WTC11 (cell line): ENCODE results near the gene EYS. TPM values are rescaled to one million over a fixed set of nuclear protein-coding genes. Genes with fewer than 3 reads are reported as not detected.
"Not testable (repeated sequence)": the region's sequence is repeated elsewhere in the genome, so short reads cannot be mapped to it uniquely, and the experiment has no call there.

ENCODE experiments used
- ATAC-seq: fragments of 200-7000 bp; cut with Tn5 transposase; 2 replicates; pipeline ENCODE4 v1.10.0; 2021; ENCODE audit warnings: mild to moderate bottlenecking, moderate library complexity
- CTCF ChIA-PET: fragments of 300-600 bp; sonication (Branson Sonifier 250); formaldehyde crosslinking; loops from one replicate; lab custom pipeline; 2021; ENCODE audit warnings: antibody characterized with exemption; lab: Charles Lee
- POLR2A ChIA-PET: fragments of 350-600 bp; sonication (Branson Sonifier 250); formaldehyde crosslinking; loops from one replicate; lab custom pipeline; 2021; ENCODE audit warnings: antibody characterized with exemption; lab: Charles Lee
- DNase-seq: peaks from one replicate; pipeline ENCODE4 v3.0.0; 2021; ENCODE audit warnings: low spot score
- H3K27ac Mint-ChIP-seq: 2 replicates; pipeline ENCODE4 v1.8.0; 2021; ENCODE audit warnings: mixed read lengths
- H3K27me3 Mint-ChIP-seq: 2 replicates; pipeline ENCODE4 v1.8.0; 2021; ENCODE audit warnings: low read depth, mild to moderate bottlenecking, moderate library complexity, mixed read lengths
- H3K36me3 Mint-ChIP-seq: 2 replicates; pipeline ENCODE4 v1.8.0; 2021; ENCODE audit warnings: mixed read lengths
- H3K4me1 Mint-ChIP-seq: 2 replicates; pipeline ENCODE4 v1.8.0; 2022; ENCODE audit warnings: mixed read lengths
- H3K4me3 Mint-ChIP-seq: 2 replicates; pipeline ENCODE4 v1.8.0; 2021; ENCODE audit warnings: mild to moderate bottlenecking, moderate library complexity, mixed read lengths
- H3K9me3 Mint-ChIP-seq: 2 replicates; pipeline ENCODE4 v1.8.0; 2021; ENCODE audit warnings: mixed read lengths
- ATF6 ChIP-seq: sonication (generic); formaldehyde crosslinking; IDR thresholded peaks from 2 replicates; pipeline ENCODE4 v1.8.1; 2023; ENCODE audit warnings: mild to moderate bottlenecking, missing genetic modification reagents
- ELF4 ChIP-seq: sonication (generic); formaldehyde crosslinking; IDR thresholded peaks from 2 replicates; pipeline ENCODE4 v1.8.1; 2022; ENCODE audit warnings: low read depth, mild to moderate bottlenecking, moderate library complexity, missing genetic modification reagents
- FOXK1 ChIP-seq: sonication (generic); formaldehyde crosslinking; IDR thresholded peaks from 2 replicates; pipeline ENCODE4 v1.8.0; 2022; ENCODE audit warnings: mild to moderate bottlenecking, moderate library complexity, missing genetic modification reagents
- HMGA2 ChIP-seq: fragments of 250-450 bp; sonication (Bioruptor Pico); IDR thresholded peaks from 2 replicates; pipeline ENCODE4 v1.4.0; 2021; ENCODE audit warnings: mild to moderate bottlenecking, moderate library complexity
- NR1H2 ChIP-seq: sonication (generic); formaldehyde crosslinking; IDR thresholded peaks from 2 replicates; pipeline ENCODE4 v1.9.0; 2021; ENCODE audit warnings: mild to moderate bottlenecking, moderate library complexity, missing genetic modification reagents
- SMAD3 ChIP-seq: sonication (generic); formaldehyde crosslinking; IDR thresholded peaks from 2 replicates; pipeline ENCODE4 v1.8.0; 2022; ENCODE audit warnings: missing genetic modification reagents, mild to moderate bottlenecking, borderline replicate concordance
- TEAD4 ChIP-seq: sonication (generic); formaldehyde crosslinking; IDR thresholded peaks from 2 replicates; pipeline ENCODE4 v1.8.0; 2022; ENCODE audit warnings: mild to moderate bottlenecking, missing genetic modification reagents
- ZNF281 ChIP-seq: sonication (generic); formaldehyde crosslinking; IDR thresholded peaks from 2 replicates; pipeline ENCODE4 v1.8.0; 2023; ENCODE audit warnings: mild to moderate bottlenecking, missing genetic modification reagents
- ZNF317 ChIP-seq: sonication (generic); formaldehyde crosslinking; IDR thresholded peaks from 2 replicates; pipeline ENCODE4 v1.8.1; 2023; ENCODE audit warnings: low read depth, mild to moderate bottlenecking, moderate library complexity, missing genetic modification reagents, borderline replicate concordance
- ZNF671 ChIP-seq: fragments of 250-450 bp; sonication (Bioruptor Pico); IDR thresholded peaks from 2 replicates; pipeline ENCODE4 v1.8.0; 2021; ENCODE audit warnings: mild to moderate bottlenecking
- total RNA-seq: library from RNA; stranded (reverse); gene quantifications from 3 replicates; pipeline ENCODE4 v1.2.3, GENCODE V29; 2021

The EYS gene
- total RNA-seq, 1 experiment from 2014 or later: not detected

DNA sequence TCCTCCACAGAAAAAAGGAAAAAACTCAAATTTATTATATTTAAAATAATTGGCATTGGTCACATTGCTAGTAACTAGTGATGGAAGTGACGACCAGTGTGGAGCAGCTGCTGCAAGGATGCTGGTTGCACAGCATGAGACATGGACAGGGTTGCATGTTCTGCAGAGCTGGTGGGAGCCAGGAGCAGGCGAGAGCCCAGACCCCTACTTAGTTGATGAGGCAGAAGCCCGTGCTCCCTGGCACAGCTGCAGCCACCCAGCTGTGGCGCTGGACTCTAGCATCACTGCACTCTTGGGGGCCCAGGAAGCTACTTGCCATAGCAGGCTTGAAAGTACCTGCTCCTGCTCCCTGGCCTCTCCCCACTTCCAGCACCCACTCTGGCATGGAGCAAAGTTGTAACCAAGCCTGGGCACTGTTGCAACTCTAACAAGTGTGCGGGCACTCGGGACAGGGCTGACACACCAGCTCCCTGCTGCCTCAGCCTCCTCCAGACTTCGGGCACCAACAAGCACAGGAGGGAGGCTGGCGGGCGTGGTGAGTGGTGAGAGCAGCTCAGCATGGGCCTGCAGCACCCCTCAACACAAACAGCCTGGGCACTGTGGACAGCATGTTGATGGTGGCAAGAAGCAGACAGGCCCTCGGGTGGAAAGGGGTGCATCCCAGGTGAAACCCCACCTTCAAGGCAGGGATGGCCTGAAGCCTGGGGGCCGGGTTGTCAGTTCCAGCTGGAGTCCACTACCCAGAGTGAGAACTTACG is 69.6 kb downstream of the EYS start (continued):
- no peak for TF ChIP-seq ELF4 (CRISPR knock-in tag)
- no peak for TF ChIP-seq TEAD4 (CRISPR knock-in tag)
- no peak for TF ChIP-seq ZNF281
- TF ChIP-seq, all 79 proteins: peak for 0

DNA sequence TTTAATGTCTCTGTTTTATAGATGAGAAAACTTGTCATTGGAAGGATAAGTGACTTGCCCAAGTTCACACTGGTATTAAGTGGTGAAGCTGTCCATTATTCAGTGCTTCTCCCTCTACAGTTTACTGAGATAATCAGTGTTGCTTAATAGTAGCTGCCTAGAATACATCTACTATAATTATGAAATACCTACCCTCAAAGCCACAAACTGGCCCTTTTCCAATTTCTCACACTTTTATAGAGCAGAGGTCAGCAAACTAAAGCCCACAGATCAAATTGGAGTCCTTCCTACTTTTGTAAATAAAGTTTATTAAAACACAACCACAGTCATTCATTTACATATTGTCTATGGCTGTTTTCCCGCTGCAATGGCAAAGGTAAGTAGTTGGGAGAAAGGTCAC is 73.5 kb downstream of the EYS start:
- ATAC-seq: no peak
- peaks cover 40% of the 10 kb centered on the region for H3K36me3 Mint-ChIP-seq
- no peak overlapping the region for H3K27ac Mint-ChIP-seq
- TF ChIP-seq ZNF671 (CRISPR knock-in tag): no peak
- TF ChIP-seq FOXK1: no peak
- TF ChIP-seq ZNF317 (CRISPR knock-in tag): no peak
- no peak for TF ChIP-seq SMAD3
- no peak for TF ChIP-seq ATF6
- POLR2A ChIA-PET: no interaction called here
- CTCF ChIA-PET: no interaction called here
- H3K4me3 Mint-ChIP-seq: no peak overlapping the region
- 0 out of 2 replicates have a peak, but pooled peaks cover 2% of the 10 kb centered on the region for H3K27me3 Mint-ChIP-seq
- DNase-seq: no peak
- peaks cover 52% of the 10 kb centered on the region for H3K9me3 Mint-ChIP-seq
- no peaks in the 10 kb centered on the region; the same call in 1 of the 2 replicates for H3K4me1 Mint-ChIP-seq

GRCh38 chr6:65631711-65632110 is 75.3 kb downstream of the EYS start:
- no peaks in the 10 kb centered on the region; the same call in 1 of the 2 replicates for H3K4me1 Mint-ChIP-seq
- no peak overlapping the region for H3K27ac Mint-ChIP-seq
- CTCF ChIA-PET: no interaction called here
- H3K9me3 Mint-ChIP-seq: peaks cover 63% of the 10 kb centered on the region
- H3K4me3 Mint-ChIP-seq: no peak overlapping the region
- no peak for DNase-seq
- 0 out of 2 replicates have a peak, but pooled peaks cover 3% of the 10 kb centered on the region for H3K27me3 Mint-ChIP-seq
- no peak for ATAC-seq
- peaks cover 49% of the 10 kb centered on the region for H3K36me3 Mint-ChIP-seq
- TF ChIP-seq ATF6 (no peak), HMGA2 (CRISPR knock-in tag) (no peak), NR1H2 (CRISPR knock-in tag) (no peak), ZNF281 (no peak)
- POLR2A ChIA-PET: no interaction called here

- H3K9me3 Mint-ChIP-seq: peaks cover 58% of the 10 kb centered on the region
- CTCF ChIA-PET: not testable (repeated sequence)
Observed at GRCh38 chr6:65627434-65627999, 79.5 kb downstream of the EYS start.

More at GRCh38 chr6:65627434-65627999, 79.5 kb downstream of the EYS start:
- H3K27me3 Mint-ChIP-seq, H3K4me1 Mint-ChIP-seq, ATAC-seq, H3K4me3 Mint-ChIP-seq, POLR2A ChIA-PET, H3K27ac Mint-ChIP-seq, DNase-seq: not testable (repeated sequence)
- peaks cover 50% of the 10 kb centered on the region for H3K36me3 Mint-ChIP-seq
